H9 (cell line): ENCODE results near the gene SARS1. TPM values are rescaled to one million over a fixed set of nuclear protein-coding genes. Genes with fewer than 3 reads are reported as not detected.

Experiments
- DNase-seq: peaks from one replicate; pipeline ENCODE4 v3.0.0-alpha.2; 2017
- H2AFZ ChIP-seq: one replicate; pipeline ENCODE4 v1.6.1; 2013; ENCODE audit warnings: mild to moderate bottlenecking, low read length, control low read depth, moderate library complexity
- H2AK5ac ChIP-seq: 2 replicates; pipeline ENCODE4 v1.6.1; 2013; ENCODE audit warnings: low read length, control low read depth, mixed read lengths; ENCODE audit not compliant: insufficient read length
- H2BK120ac ChIP-seq: one replicate; pipeline ENCODE4 v1.6.1; 2013; ENCODE audit warnings: low read depth, mild to moderate bottlenecking, low read length, control low read depth, inconsistent platforms; ENCODE audit not compliant: poor library complexity, severe bottlenecking
- H2BK12ac ChIP-seq: 2 replicates; pipeline ENCODE4 v1.6.1; 2013; ENCODE audit warnings: low read length, control low read depth, mixed read lengths, low read depth; ENCODE audit not compliant: insufficient read length
- H2BK15ac ChIP-seq: 2 replicates; pipeline ENCODE4 v1.6.1; 2013; ENCODE audit warnings: low read depth, low read length, control low read depth
- H2BK20ac ChIP-seq: one replicate; pipeline ENCODE4 v1.6.1; 2013; ENCODE audit warnings: low read depth, mild to moderate bottlenecking, low read length, control low read depth, inconsistent platforms; ENCODE audit not compliant: poor library complexity, severe bottlenecking
- H2BK5ac ChIP-seq: 2 replicates; pipeline ENCODE4 v1.6.1; 2013; ENCODE audit warnings: low read length, control low read depth, mixed read lengths; ENCODE audit not compliant: insufficient read length
- H3K14ac ChIP-seq: 2 replicates; pipeline ENCODE4 v1.6.1; 2013; ENCODE audit warnings: low read length, control low read depth; ENCODE audit not compliant: insufficient read depth
- H3K18ac ChIP-seq: 2 replicates; pipeline ENCODE4 v1.6.1; 2013; ENCODE audit warnings: low read depth, mild to moderate bottlenecking, mixed read lengths, low read length, control low read depth; ENCODE audit not compliant: insufficient read length
- H3K23ac ChIP-seq: 2 replicates; pipeline ENCODE4 v1.6.1; 2013; ENCODE audit warnings: low read length, control low read depth, mixed read lengths, low read depth; ENCODE audit not compliant: insufficient read length
- H3K23me2 ChIP-seq: 2 replicates; pipeline ENCODE4 v1.6.1; 2013; ENCODE audit warnings: low read depth, mild to moderate bottlenecking, mixed read lengths, low read length, control low read depth; ENCODE audit not compliant: insufficient read length, poor library complexity, severe bottlenecking
- H3K27ac ChIP-seq: 2 replicates; pipeline ENCODE4 v1.5.1; 2013; ENCODE audit warnings: low read length, control low read depth, mixed read lengths, low read depth; ENCODE audit not compliant: insufficient read length
- H3K27me3 ChIP-seq: 2 replicates; pipeline ENCODE4 v1.6.1; 2013; ENCODE audit warnings: low read length, control low read depth, inconsistent platforms; ENCODE audit not compliant: insufficient read depth
- H3K4ac ChIP-seq: 2 replicates; pipeline ENCODE4 v1.6.1; 2013; ENCODE audit warnings: low read depth, mild to moderate bottlenecking, control low read depth, inconsistent platforms, low read length, moderate library complexity
- H3K4me1 ChIP-seq: 2 replicates; pipeline ENCODE4 v1.6.1; 2013; ENCODE audit warnings: low read length, control low read depth, inconsistent platforms; ENCODE audit not compliant: insufficient read depth
- H3K4me2 ChIP-seq: 2 replicates; pipeline ENCODE4 v1.6.1; 2013; ENCODE audit warnings: low read length, control low read depth, mixed read lengths; ENCODE audit not compliant: insufficient read length, insufficient read depth
- H3K56ac ChIP-seq: 2 replicates; pipeline ENCODE4 v1.6.1; 2013; ENCODE audit warnings: low read depth, mild to moderate bottlenecking, mixed read lengths, low read length, control low read depth; ENCODE audit not compliant: insufficient read length
- H3K79me1 ChIP-seq: 2 replicates; pipeline ENCODE4 v1.6.1; 2013; ENCODE audit warnings: low read depth, mild to moderate bottlenecking, moderate library complexity, low read length, control low read depth, inconsistent platforms; ENCODE audit not compliant: insufficient read depth, poor library complexity, severe bottlenecking
- H3K79me2 ChIP-seq: 2 replicates; pipeline ENCODE4 v1.6.1; 2013; ENCODE audit warnings: low read length, control low read depth, inconsistent platforms; ENCODE audit not compliant: insufficient read depth
- H3K9ac ChIP-seq: 2 replicates; pipeline ENCODE4 v1.6.1; 2013; ENCODE audit warnings: low read length, control low read depth, mixed read lengths; ENCODE audit not compliant: insufficient read length; ENCODE audit errors: extremely low read depth
- H3K9me3 ChIP-seq: one replicate; pipeline ENCODE4 v1.6.1; 2013; ENCODE audit warnings: low read depth, low read length, inconsistent platforms; ENCODE audit not compliant: control insufficient read depth
- H3T11ph ChIP-seq: one replicate; pipeline ENCODE4 v1.6.1; 2013; ENCODE audit warnings: mild to moderate bottlenecking, low read length, control low read depth, inconsistent platforms
- H4K20me1 ChIP-seq: one replicate; pipeline ENCODE4 v1.6.1; 2013; ENCODE audit not compliant: control insufficient read depth, insufficient read length, insufficient read depth
- H4K5ac ChIP-seq: 2 replicates; pipeline ENCODE4 v1.6.1; 2013; ENCODE audit warnings: low read depth, mild to moderate bottlenecking, mixed read lengths, low read length, control low read depth; ENCODE audit not compliant: insufficient read length
- H4K8ac ChIP-seq: replicated peaks from 2 replicates; pipeline ENCODE4 v1.6.1; 2013; ENCODE audit warnings: low read length, control low read depth, mixed read lengths, low read depth; ENCODE audit not compliant: insufficient read length
- H4K91ac ChIP-seq: 2 replicates; pipeline ENCODE4 v1.6.1; 2013; ENCODE audit warnings: low read depth, mild to moderate bottlenecking, moderate library complexity, mixed read lengths, low read length, control low read depth; ENCODE audit not compliant: insufficient read length
- H3K27ac Mint-ChIP-seq, 3 experiments: 2 replicates in 2 of 3; 3 replicates in 1 of 3; pipeline ENCODE4 v1.8.0; 2020 to 2021; ENCODE audit warnings: mixed read lengths in 3 of 3, mild to moderate bottlenecking in 1 of 3, moderate library complexity in 1 of 3
- H3K27me3 Mint-ChIP-seq: 2 replicates; pipeline ENCODE4 v1.8.0; 2021; ENCODE audit warnings: low read depth, mild to moderate bottlenecking, moderate library complexity, mixed read lengths
- H3K36me3 Mint-ChIP-seq, 3 experiments: 2 replicates in 2 of 3; 3 replicates in 1 of 3; pipeline ENCODE4 v1.8.0; 2020 to 2021; ENCODE audit warnings: low read depth in 3 of 3, mixed read lengths in 3 of 3; ENCODE audit not compliant: insufficient read depth in 1 of 3
- H3K4me1 Mint-ChIP-seq, 2 experiments: 2 replicates each; pipeline ENCODE4 v1.8.0; 2020; ENCODE audit warnings: mixed read lengths in 2 of 2
- H3K4me3 Mint-ChIP-seq, 2 experiments: 2 replicates in 1 of 2; 3 replicates in 1 of 2; pipeline ENCODE4 v1.8.0; 2020 to 2021; ENCODE audit warnings: mild to moderate bottlenecking in 2 of 2, mixed read lengths in 2 of 2, moderate library complexity in 1 of 2
- H3K9me3 Mint-ChIP-seq, 2 experiments: 2 replicates in 1 of 2; 3 replicates in 1 of 2; pipeline ENCODE4 v1.8.0; 2020; ENCODE audit warnings: mild to moderate bottlenecking in 2 of 2, mixed read lengths in 2 of 2, moderate library complexity in 1 of 2
- CTCF ChIP-seq: fragments of 200-600 bp; sonication (generic); conservative IDR thresholded peaks from 3 replicates; pipeline ENCODE4 v1.8.0; 2021; ENCODE audit warnings: antibody characterized with exemption, mild to moderate bottlenecking
- WGBS: extraction: QIAGEN DNeasy Blood & Tissue Kit; methylation state at CpG from one replicate; pipeline ENCODE4 v1.1.7; 2013; ENCODE audit warnings: missing lambda C conversion rate, low lambda C conversion rate, mixed read lengths; ENCODE audit not compliant: insufficient read length; ENCODE audit errors: extremely low coverage; 5-methylcytosine and 5-hydroxymethylcytosine counted together
- total RNA-seq: library from RNA; stranded (reverse); gene quantifications from 2 replicates; pipeline ENCODE4 v1.2.1, GENCODE V29; 2021

The SARS1 gene
- total RNA-seq, 1 experiment from 2014 or later = 139 TPM

- no peak overlapping the region for H2AK5ac ChIP-seq
These were observed 50.6 kb downstream of the SARS1 start for GRCh38 chr1:109264379-109264755.

More at GRCh38 chr1:109264379-109264755, 50.6 kb downstream of the SARS1 start:
- H3K9ac ChIP-seq = no peak overlapping the region
- no peak for TF ChIP-seq CTCF
- no peak overlapping the region for H2BK15ac ChIP-seq
- Mint-ChIP-seq H3K27ac (no peak overlapping the region), H3K27me3 (no peaks in the 10 kb centered on the region), H3K9me3 (no peaks in the 10 kb centered on the region; a peak in 1 of 5 replicates), H3K4me1 (peaks cover 15 to 23% of the 10 kb centered on the region in 2 experiments), H3K4me3 (no peak overlapping the region), H3K36me3 (peaks cover 8 to 45% (median 31%) of the 10 kb centered on the region in 3 experiments; a peak in 6 of 7 replicates)
- H2BK5ac ChIP-seq = no peak overlapping the region
- no peak overlapping the region for H3K4me2 ChIP-seq
- H3K14ac ChIP-seq = no peak overlapping the region
- H4K5ac ChIP-seq = no peak overlapping the region
- no peak overlapping the region for H3K4ac ChIP-seq
- H3K9me3 ChIP-seq = no peaks in the 10 kb centered on the region
- H3K27ac ChIP-seq = no peak overlapping the region
- H3T11ph ChIP-seq = no peak overlapping the region
- no peak overlapping the region for H4K91ac ChIP-seq
- no peak overlapping the region for H2BK120ac ChIP-seq
- H3K23me2 ChIP-seq = no peaks in the 10 kb centered on the region
- no peaks in the 10 kb centered on the region for H4K20me1 ChIP-seq
- H3K23ac ChIP-seq = no peak overlapping the region
- H2AFZ ChIP-seq = no peak overlapping the region
- DNase-seq = no peak
- H4K8ac ChIP-seq = no peak overlapping the region
- no peak overlapping the region for H2BK20ac ChIP-seq
- no peak overlapping the region for H3K56ac ChIP-seq
- no peaks in the 10 kb centered on the region for H3K79me2 ChIP-seq
- no peaks in the 10 kb centered on the region; the same call in 1 of the 2 replicates for H3K4me1 ChIP-seq
- H3K18ac ChIP-seq = no peak overlapping the region
- H2BK12ac ChIP-seq = no peak overlapping the region
- no peaks in the 10 kb centered on the region for H3K27me3 ChIP-seq
- H3K79me1 ChIP-seq = no peaks in the 10 kb centered on the region
- no CpG with 5 or more reads among the region's 9 CpGs for WGBS
